GM21526 (cell line): ENCODE data around the gene MPDU1.
A peak's percentile ranks its signal among the peaks of the same experiment; 100 is the strongest.

Experiments used
- ATAC-seq: cut with Tn5 transposase; IDR thresholded peaks from one replicate; pipeline ENCODE4 v1.9.1; 2021; ENCODE audit warnings: moderate library complexity; ENCODE audit not compliant: unreplicated experiment, low FRiP score

Gene MPDU1

GRCh38 chr17:7560172-7561027 is 23.3 kb upstream of the MPDU1 start:
- ATAC-seq = no peak

GRCh38 chr17:7561028-7561575 is 22.6 kb upstream of the MPDU1 start:
- ATAC-seq = peak; percentile 50

DNA sequence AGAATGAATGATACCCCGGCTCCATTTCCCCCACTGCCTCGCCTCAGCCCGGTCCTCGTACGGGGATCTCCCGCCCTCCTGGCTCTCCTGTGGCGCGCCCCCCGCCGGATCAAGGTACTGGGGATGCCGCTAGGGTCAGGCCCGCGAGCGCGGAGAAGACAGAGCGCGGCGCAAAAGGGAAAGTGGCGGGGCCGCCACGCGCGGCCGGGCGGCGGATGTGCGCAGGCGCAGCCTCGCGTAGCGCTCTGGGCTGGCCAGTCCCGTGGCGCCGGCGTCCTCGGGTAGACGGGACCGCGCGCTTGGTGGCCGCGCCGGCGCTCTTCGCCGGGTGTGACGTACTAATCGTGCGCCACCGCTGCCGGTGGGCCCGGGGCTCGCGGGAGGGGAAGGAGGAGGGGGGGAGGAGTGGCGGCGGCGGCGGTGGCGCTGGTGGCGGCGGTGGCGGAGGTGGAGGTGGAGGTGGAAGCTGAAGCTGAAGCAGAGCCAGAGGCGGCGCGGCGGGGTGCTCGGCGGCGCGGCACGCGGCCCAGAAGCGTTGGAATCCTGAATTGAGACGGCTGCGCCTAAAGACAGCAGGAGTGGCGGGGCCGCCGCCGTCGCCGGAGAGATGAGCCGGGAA is 22.0 kb upstream of the MPDU1 start, which contains the start of gene SENP3:
SENP3 (plus strand) TSS at position 331 of the 619 bp plus-strand sequence. CDS start 1,158 bp downstream, outside the sequence.
- peak; percentile 45 for ATAC-seq

- ATAC-seq = peak; percentile 1
These were observed 21.4 kb upstream of the MPDU1 start for GRCh38 chr17:7562208-7562605.

DNA sequence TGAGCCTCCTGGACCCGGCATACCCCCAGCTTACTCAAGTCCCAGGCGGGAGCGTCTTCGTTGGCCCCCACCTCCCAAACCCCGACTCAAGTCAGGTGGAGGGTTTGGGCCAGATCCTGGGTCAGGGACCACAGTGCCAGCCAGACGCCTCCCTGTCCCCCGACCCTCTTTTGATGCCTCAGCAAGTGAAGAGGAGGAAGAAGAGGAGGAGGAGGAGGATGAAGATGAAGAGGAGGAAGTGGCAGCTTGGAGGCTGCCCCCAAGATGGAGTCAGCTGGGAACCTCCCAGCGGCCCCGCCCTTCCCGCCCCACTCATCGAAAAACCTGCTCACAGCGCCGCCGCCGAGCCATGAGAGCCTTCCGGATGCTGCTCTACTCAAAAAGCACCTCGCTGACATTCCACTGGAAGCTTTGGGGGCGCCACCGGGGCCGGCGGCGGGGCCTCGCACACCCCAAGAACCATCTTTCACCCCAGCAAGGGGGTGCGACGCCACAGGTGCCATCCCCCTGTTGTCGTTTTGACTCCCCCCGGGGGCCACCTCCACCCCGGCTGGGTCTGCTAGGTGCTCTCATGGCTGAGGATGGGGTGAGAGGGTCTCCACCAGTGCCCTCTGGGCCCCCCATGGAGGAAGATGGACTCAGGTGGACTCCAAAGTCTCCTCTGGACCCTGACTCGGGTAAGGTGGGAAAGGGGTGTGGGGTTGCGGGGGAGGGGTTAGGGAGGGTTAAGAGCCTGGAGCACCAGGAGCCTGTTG is 20.4 kb upstream of the MPDU1 start:
- no peak for ATAC-seq

- ATAC-seq = no peak
These were observed 14.1 kb upstream of the MPDU1 start for GRCh38 chr17:7569571-7569970.

GRCh38 chr17:7570351-7570750 is 13.3 kb upstream of the MPDU1 start:
- no peak for ATAC-seq

DNA sequence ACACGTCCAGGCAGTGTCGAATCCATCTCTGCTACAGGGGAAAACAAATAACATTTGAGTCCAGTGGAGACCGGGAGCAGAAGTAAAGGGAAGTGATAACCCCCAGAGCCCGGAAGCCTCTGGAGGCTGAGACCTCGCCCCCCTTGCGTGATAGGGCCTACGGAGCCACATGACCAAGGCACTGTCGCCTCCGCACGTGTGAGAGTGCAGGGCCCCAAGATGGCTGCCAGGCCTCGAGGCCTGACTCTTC is 11.4 kb upstream of the MPDU1 start:
- no peak for ATAC-seq

GRCh38 chr17:7572588-7573323 is 10.9 kb upstream of the MPDU1 start:
- ATAC-seq = peak; percentile 77

DNA sequence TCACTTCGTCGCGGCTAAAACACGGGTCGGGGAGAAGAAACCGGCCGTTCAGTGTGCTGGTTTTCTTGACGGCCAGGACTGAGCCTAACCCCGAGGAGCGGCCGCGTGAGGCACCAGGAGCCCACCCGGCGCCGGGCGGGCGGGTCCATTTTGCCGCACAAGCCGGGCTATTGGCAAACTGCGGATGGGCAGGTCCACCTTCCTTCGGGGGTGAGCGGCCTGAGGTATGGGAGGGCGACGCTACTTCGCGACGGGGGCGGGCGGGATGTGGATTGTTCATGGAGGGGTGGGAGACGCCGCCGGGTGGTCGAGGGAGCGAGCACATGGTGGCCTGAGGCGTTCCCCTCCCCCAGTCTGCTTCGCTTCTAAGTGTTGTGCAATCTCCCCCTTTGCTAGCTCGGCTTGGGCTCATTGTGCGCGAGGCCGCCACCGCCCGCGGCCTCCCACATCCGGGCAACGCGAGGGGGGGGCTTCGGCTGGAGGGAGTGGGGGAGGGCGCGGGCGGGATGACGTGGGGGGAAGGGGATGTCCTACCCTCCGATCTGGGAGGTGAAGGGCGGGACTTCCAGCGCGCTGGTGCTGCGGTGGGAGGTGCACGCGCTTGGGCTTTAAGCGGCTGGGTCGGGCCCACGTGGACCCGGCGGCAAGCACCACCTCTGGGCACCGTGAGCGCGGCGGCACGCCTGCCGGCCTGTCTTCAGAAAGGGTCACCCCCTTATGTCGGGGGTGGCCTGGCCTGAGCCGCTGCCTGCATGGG is 10.2 kb upstream of the MPDU1 start:
- ATAC-seq = no peak

DNA sequence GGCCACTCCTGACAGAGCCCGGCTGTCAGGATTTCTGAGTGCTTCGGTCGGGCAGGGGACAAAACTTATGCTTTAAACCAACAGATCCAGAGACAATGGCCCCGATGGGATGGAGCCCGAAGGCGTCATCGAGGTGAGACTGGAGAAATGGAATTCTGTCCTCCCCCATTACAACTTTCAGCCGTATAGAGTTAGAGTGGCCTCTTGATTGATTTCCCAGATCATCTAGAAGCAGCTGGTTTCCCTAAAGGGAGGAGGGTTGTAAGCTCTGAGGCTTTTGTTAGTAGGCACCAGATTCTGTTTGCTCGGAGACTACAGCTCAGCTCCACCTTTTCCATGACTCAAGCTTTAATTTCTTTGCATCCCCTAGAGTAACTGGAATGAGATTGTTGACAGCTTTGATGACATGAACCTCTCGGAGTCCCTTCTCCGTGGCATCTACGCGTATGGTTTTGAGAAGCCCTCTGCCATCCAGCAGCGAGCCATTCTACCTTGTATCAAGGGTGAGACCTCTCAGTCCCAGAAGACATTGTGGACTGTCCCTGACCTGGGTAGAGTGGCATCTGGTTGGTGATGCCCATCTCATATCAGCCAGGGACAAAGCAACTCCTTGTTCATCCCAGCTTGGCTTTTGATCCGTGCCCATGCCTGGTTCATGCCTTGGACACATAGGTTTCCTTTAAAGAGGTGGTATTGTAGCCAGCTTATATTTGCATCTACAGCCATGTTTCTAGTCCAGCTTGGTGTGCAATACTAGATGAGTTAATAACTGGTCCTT is 9.3 kb upstream of the MPDU1 start:
- no peak for ATAC-seq

- ATAC-seq = no peak
These were observed 8.2 kb upstream of the MPDU1 start for GRCh38 chr17:7575481-7575883.

DNA sequence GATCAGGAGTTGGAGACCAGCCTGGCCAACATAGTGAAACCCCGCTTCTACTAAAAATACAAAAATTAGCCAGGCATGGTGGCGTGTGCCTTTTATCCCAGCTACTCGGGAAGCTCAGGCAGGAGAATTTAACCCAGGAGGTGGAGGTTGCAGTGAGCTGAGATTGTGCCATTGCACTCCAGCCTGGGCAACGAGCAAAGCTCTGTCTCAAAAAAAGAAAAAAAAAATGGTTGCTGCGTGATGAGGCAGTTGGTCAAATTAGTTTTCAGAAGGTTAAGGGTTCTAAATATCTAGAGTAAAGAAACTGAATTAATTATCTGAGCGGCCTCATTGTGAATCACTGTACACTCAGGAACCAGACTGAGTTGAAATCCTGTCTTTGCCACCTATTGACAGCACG is 7.7 kb upstream of the MPDU1 start:
- ATAC-seq = no peak

GRCh38 chr17:7576432-7576937 is 7.2 kb upstream of the MPDU1 start:
- ATAC-seq = no peak

GRCh38 chr17:7577327-7578199 is 6.1 kb upstream of the MPDU1 start:
- ATAC-seq = no peak

DNA sequence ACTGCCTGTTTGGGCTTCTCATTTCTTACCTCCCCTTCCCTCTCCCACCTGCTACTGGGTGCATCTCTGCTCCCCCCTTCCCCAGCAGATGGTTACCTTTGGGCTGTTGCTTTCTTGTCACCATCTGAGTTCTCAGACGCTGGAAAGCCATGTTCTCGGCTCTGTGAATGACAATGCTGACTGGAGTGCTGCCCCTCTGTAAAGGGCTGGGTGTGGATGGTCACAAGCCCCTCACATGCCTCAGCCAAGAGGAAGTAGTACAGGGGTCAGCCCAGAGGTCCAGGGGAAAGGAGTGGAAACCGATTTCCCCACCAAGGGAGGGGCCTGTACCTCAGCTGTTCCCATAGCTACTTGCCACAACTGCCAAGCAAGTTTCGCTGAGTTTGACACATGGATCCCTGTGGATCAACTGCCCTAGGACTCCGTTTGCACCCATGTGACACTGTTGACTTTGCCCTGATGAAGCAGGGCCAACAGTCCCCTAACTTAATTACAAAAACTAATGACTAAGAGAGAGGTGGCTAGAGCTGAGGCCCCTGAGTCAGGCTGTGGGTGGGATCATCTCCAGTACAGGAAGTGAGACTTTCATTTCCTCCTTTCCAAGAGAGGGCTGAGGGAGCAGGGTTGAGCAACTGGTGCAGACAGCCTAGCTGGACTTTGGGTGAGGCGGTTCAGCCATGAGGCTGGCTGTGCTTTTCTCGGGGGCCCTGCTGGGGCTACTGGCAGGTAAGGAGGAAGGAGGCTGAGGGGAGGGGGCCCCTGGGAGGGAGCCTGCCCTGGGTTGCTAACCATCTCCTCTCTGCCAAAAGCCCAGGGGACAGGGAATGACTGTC is 4.4 kb upstream of the MPDU1 start, which contains the start of gene CD68:
CD68 (plus strand) TSS at position 638 of the 833 bp plus-strand sequence; CDS start at position 678, 40 bp downstream.
- no peak for ATAC-seq
